Mucosa of descending colon (tissue), 3 donors: ENCODE measurements around the gene PLCH2. TPM values are rescaled to one million over a fixed set of nuclear protein-coding genes. Genes with fewer than 3 reads are reported as not detected.

ENCODE experiments used
- ATAC-seq: fragments of 200-7000 bp; cut with Tn5 transposase; one replicate; pipeline ENCODE4 v1.9.1; 2020; ENCODE audit warnings: mild to moderate bottlenecking, moderate library complexity
- DNase-seq, 3 donors: peaks; one replicate each; pipeline ENCODE4 v3.0.0-alpha.2; 2020
- H3K36me3 ChIP-seq: fragments of 200-600 bp; one replicate; pipeline ENCODE4 v1.8.0; 2021; ENCODE audit warnings: low read depth, mild to moderate bottlenecking
- H3K4me1 ChIP-seq: fragments of 200-600 bp; one replicate; pipeline ENCODE4 v1.8.0; 2021; ENCODE audit warnings: low read depth, mild to moderate bottlenecking
- H3K4me3 ChIP-seq: fragments of 200-600 bp; one replicate; pipeline ENCODE4 v1.8.0; 2021; ENCODE audit warnings: mild to moderate bottlenecking
- H3K9me3 ChIP-seq: fragments of 200-600 bp; one replicate; pipeline ENCODE4 v1.8.0; 2021; ENCODE audit warnings: mild to moderate bottlenecking
- intact Hi-C, 2 donors: fragments of 100-400 bp; cut with DNase I in 1 of 2; cut with micrococcal nuclease in 1 of 2; formaldehyde crosslinking; loops; one replicate each; pipeline versions ENCODE4 v1.11.0 to v1.11.1; 2022; cut with DNase I, micrococcal nuclease
- total RNA-seq, 3 donors: library from RNA; stranded (reverse); fragmentation: NEBNext Ultra II Directional in 2 of 3; extraction: Animal tissue kit (Norgen Biotek cat#: 25700) in 2 of 3; gene quantifications; one replicate each; pipeline versions ENCODE4 v1.2.1 to v1.2.4, GENCODE V29; 2021 to 2023
- TF ChIP-seq, protein P1 (sequence below): fragments of 200-600 bp; IDR thresholded peaks from one replicate; pipeline ENCODE4 v1.8.0; 2022; ENCODE audit warnings: antibody characterized with exemption, mild to moderate bottlenecking
- donor health status: DM: no; HTN: no; CAD: no; lungs with moderate emphysema.
- donor health status: DM: no; HTN: no; CAD: no.
- donor health status: DM: no; HTN: yes; CAD: no.

PLCH2 gene
- total RNA-seq, 3 donors from 2014 or later = 1.2 to 6.8 (median 1.9) TPM

DNA sequence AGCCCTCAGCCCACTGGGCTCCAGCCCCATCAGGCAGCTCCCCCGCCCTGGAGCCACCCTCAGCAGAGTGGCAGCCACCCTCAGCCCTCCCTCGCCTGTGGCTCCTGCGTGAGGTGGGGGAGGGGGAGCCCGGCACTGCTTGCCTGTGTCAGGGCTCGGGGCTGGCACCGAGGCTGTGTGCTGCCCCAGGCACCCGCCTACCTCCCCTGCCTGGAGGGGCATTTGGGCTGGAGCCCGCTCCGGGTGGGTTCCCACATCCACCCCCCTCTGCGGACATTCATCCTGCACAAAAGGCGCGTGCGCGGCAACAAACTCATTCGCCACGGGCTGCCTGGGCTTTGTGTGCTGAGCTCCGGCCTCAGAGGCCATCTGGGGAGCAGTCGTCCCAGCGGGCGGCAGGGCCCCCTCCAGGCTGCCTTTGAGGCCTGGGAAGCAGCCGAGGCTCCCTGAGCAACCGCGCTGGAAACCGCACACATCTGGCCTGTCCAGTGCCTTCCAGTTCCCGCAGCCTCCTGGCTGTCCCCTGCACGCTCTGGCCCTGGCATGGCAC is 67.5 kb downstream of the PLCH2 start:
- Histone ChIP-seq H3K9me3 (no peaks in the 10 kb centered on the region), H3K36me3 (no peaks in the 10 kb centered on the region), H3K4me3 (no peak overlapping the region), H3K4me1 (peaks cover 64% of the 10 kb centered on the region)
- TF ChIP-seq, protein P1, sequence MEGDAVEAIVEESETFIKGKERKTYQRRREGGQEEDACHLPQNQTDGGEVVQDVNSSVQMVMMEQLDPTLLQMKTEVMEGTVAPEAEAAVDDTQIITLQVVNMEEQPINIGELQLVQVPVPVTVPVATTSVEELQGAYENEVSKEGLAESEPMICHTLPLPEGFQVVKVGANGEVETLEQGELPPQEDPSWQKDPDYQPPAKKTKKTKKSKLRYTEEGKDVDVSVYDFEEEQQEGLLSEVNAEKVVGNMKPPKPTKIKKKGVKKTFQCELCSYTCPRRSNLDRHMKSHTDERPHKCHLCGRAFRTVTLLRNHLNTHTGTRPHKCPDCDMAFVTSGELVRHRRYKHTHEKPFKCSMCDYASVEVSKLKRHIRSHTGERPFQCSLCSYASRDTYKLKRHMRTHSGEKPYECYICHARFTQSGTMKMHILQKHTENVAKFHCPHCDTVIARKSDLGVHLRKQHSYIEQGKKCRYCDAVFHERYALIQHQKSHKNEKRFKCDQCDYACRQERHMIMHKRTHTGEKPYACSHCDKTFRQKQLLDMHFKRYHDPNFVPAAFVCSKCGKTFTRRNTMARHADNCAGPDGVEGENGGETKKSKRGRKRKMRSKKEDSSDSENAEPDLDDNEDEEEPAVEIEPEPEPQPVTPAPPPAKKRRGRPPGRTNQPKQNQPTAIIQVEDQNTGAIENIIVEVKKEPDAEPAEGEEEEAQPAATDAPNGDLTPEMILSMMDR = no peak
- DNase-seq (peak in 2 of 3 donors; percentile 59 to 70), ATAC-seq (no peak)
- intact Hi-C loops = no loop called here

- H3K4me3 ChIP-seq = no peak overlapping the region
- H3K36me3 ChIP-seq = no peaks in the 10 kb centered on the region
- H3K4me1 ChIP-seq = peaks cover 70% of the 10 kb centered on the region
- peak in 2 of 3 donors; percentile 51 to 65 for DNase-seq
- no peaks in the 10 kb centered on the region for H3K9me3 ChIP-seq
- TF ChIP-seq, protein P1 = no peak
- intact Hi-C loops = no loop called here
- no peak for ATAC-seq
These were observed 68.2 kb downstream of the PLCH2 start for GRCh38 chr1:2544093-2544874.

DNA sequence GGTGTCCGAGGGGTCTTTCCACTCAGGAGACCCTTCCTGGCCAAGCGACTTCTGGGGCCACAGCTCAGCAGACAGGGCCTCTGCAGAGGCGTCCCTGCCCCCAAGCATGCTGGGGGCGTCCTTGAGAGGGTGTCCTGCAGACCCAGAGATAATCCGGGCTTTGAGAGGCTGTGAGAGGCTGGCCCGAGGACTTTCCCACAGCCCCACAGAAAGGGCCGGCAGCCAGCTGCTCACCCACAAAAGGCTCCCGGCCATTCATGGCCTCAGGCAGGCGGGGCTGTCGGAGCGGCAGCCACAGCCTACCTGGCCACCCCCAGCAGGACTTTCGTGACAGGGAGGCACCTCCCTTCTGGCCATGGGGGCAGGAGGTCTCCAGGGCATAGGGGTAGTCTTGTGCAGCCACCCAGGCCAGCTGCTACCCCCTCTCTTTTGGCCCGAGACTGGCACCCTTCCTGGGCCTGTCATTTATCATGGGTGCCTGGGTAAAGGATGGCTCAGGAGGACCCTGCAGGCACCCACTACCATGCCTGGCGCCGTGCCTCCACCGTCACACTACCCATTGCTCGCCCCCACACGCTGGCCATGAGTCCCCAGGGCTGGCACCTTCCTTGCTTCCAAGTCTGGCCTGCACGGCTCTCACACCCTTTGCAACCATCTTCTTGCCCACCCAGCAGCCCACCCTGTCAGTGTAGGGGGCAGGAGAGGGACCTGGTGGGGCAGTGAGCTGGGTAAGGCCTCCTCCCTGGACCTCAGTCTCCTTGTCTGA is 69.0 kb downstream of the PLCH2 start:
- Histone ChIP-seq H3K4me1 (peaks cover 71% of the 10 kb centered on the region), H3K4me3 (no peak overlapping the region), H3K9me3 (no peaks in the 10 kb centered on the region), H3K36me3 (no peaks in the 10 kb centered on the region)
- intact Hi-C loops = loop anchor here (5.0 kb wide), 2 partner anchors 128 to 133 kb away; partner anchors contain the start of gene PEX10 (in 1 of the 2)
- ATAC-seq = no peak
- TF ChIP-seq, protein P1 = no peak
- peak; percentile 52 to 68 (median 55) for DNase-seq

- TF ChIP-seq, protein P1 = no peak
- ATAC-seq (peak; percentile 60), DNase-seq (peak; percentile 91 to 94 (median 94))
- Histone ChIP-seq H3K4me1 (peaks cover 65% of the 10 kb centered on the region), H3K9me3 (no peaks in the 10 kb centered on the region), H3K36me3 (no peaks in the 10 kb centered on the region), H3K4me3 (peak overlapping the region; percentile 30)
- intact Hi-C loops = loop anchor here (5.0 kb wide), 2 partner anchors 129 to 134 kb away; partner anchors contain the start of gene PEX10 (in 1 of the 2)
These were observed 69.8 kb downstream of the PLCH2 start for GRCh38 chr1:2545754-2546514.
